ENCODE results near the gene C10orf53.
"Not testable (repeated sequence)": the region's sequence is repeated elsewhere in the genome, so short reads cannot be mapped to it uniquely, and the experiment has no call there.

The C10orf53 gene

DNA sequence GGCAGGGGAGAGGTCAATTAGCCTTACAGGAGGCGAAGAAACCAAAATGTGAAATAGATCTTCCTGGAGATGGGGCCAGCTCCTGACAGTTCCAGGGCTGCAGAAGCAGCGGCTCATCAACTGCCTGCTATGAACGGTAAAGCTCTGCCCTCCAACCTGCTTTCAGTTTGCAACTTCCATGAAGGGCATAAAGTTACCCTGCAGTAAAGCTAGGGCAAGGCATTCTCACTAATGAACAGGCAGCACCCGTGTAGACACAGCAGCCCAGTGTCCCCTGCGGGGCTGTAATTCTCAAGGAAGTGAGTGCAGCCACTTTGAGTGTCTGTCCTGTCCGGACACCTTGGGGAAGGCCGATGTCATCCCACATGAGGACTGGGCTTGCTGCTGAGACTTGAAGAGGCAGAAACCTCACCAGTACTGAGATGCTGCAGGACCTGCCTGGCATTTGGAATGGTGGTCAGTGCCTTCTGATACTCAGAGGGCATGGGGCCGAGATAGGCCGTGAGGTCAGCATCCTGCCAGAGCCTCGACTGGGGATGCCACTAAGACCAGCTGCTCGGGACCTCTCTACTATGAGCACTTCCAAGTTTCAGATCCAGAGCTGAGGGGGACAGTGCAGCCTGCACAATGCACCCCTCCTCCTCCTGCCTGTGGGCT, 26.1 kb upstream of the C10orf53 start:
- no peak for DNase-seq

DNA sequence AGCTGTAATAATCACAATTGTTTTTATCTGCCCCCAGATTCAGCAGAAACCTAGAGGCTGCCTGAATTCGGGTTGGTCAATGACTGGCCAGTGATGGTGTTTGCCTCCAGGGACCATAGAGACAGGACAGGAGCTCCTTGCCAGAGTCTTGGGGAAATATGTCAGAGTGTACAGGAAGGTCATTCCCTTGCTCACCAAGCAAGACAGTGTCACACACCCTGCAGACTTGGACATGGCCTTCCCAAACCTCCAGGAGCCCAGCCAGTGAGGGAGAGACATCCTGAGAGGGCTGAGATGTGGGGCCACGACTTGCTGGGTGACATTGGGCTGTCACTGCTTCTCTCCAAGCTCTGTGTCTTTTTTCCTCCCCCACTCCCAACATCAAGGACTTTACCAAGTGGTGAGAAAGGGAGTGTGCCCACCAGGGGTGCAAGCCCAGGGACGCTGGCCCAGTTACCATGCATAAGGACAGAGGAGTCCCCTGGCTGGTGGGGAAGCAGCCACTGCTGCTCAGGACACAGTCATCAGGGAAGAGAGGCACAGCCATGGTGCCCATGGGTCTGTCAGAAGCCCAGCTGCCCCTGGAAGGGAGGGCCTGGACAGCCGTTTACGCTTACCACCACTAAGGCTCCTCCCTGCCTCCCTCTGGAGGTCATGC, 25.3 kb upstream of the C10orf53 start:
- no peak for DNase-seq

DNA sequence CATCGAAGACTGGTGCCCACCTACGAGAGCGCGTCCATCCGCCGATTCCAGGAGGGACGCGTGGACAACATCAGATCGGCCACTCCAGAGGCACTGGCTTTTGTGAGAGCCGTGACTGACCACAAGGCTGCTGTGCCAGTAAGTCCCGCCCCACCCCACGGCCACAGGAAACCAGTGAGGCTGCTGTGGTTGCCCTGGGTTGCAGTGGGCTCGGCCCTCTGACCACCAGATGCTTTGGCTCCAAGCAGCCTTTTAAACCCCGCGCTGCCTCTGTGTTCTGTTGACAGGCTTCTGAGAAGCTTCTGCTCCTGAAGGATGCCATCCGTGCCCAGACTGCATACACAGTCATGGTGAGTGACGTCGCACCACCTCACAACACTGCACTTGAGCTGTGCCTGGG, 24.4 kb upstream of the C10orf53 start:
- DNase-seq = no peak

DNA sequence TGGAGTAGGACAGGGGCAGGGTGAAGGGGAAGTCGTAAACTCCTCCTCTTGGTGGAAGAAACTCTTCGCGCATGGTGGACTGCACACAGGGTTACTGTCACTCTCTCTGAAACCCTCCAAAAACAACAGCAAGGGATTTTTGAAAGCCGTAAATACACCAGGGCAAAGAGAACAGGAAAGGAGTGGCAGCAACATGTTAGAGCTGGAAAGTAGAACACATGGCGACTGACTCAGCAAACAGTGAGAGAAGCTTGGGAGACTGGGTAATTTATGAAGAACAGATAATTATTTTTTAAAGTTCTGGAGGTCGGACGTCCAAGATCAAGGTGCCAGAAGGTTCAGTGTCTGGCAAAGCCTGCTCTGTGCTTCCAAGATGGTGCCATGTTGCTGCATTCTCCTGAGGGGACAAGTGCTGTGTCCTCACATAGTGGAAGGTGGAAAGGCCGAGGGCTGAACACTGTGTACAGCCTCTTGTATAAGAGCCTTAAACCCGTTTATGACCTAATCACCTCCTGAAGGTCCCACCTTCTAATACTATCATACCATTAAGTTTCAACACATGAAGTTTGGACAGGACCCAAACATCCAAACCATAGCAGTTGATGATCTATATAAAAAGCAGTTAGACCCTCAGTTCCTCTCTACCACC, 22.5 kb upstream of the C10orf53 start:
- no peak for DNase-seq

DNA sequence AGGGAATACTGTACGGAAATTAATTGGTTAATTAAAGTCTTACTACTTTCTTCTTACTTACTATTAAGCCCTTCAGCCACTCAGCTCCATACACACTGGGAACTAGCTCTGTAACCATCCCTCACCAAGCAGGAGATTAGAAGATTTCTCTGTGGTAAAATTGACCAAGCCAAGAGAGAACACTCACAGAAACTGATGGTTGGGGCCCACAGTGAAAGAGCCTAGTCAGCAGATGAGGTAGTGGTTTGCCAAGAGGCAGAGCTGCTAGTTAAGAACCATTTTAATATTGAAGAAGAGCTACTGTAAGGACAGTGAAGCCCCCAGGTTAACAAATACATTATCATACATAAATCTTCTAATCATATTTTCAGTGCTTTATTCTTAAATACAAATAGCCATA, 21.8 kb upstream of the C10orf53 start:
- no peak for DNase-seq

DNA sequence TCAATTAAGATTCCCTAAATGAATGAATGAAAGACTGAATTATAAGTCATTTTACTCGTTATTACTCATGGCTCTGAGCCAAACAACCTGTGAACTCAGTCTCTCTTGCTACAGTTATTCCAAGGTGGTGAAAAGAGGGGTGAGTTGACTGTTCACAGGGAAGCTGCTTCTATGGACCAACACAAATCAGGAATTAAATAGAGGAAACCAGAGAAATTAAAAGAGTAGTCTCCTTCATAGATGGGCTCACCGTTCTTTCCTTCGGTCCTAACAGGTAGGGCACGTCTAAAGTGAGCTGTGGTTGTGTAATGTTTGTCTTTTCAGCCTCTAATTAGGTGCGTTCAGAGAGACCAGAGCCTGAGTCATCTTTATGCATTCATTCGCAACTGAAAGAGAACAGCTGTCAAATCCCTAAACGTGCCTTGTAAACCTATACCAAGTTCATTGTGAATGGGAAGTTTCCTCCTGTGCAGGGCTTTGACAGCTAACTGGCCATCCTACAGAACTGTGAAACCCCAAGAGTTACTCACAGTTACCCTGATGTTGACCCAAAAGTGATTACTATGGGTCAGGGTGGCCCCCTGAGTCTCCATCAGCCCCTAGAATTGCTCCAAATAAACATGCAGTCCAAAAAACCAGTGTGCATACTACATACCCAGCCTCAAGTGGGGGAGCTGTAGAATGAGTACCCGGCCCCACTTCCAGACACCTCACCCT, 18.2 kb upstream of the C10orf53 start:
- peak; percentile 63 for DNase-seq

DNA sequence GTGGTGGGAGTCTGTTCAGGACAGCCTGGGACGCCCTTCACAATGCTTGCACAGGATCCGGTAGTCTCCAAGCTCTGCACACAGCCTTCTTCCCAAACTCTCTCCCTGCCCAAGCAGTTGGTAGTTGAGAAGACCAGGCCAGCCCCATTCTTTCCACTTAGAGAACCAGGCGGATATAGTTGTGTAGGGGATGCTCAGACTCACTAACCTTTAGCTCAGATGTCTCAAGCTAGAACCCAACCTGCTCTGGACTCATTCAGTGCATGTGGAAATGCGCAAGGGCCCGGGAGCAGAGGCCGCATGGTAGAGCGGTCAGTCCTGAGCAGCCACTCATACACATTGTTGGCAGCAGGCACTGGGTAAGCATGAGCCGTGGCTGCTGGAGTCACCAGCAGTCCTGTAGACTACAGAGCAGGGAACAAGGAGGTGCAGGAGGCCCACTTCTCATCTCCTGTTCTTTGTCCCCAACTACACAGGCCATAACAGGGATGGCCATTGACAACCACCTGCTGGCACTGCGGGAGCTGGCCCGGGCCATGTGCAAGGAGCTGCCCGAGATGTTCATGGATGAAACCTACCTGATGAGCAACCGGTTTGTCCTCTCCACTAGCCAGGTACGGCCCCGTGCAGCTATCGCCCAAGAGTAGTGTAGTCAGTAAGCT, 17.2 kb upstream of the C10orf53 start:
- DNase-seq = no peak

DNA sequence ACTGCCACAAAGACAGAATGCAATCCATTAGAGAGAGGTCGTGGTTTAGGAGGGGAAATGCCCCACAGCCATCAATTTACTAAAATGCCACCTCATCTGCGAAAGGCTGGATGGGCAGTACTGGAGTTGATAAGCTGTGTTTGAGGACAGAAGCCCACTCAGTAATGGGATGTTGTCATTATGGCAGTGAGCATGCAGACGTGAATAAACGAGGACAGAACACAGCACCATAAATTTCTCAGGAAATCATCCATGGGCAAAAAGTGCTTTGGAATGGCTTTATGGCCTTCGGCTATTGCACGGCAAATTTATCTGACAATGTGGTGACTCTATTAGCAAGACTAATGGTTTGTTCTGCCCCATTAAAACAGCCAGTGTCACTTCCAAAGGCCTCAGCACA, 15.9 kb upstream of the C10orf53 start:
- no peak for DNase-seq

DNA sequence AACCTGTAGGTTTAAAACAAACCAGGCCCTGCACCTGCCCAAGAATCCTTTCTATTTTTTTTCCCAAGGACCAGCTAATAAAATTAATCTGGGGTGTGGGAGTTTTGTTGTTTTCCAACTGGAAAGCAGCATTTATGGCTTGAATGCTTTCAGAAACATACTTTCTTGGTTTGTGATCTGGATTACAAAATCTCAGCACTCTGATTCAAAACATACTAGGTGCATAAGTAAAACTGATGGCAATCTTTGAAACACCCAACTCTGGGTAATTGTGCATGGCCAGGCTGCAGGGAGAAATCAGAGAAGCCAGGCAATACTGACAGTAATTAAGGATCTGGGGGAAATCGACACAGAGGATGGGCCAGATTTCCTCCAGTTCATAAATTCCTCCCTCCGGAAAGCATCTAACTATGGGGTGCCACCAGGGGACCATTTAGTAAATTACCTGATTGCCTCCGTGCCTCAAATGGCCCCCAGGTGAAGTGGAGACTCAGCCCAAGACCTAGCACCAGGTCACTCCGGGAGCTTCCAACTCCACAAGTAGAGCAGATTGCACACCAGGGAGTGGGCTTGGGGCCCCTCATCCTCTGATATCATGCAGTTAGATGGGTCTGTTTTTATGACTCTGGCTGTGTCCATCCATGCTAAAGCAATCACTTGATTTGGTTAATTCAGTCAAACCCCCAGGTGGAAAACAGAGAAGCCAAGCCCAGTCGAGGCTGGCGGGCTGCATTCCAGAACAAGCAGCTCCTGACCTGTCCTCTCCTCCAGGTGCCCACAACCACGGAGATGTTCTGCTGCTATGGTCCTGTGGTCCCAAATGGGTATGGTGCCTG, 15.2 kb upstream of the C10orf53 start:
- no peak for DNase-seq

DNA sequence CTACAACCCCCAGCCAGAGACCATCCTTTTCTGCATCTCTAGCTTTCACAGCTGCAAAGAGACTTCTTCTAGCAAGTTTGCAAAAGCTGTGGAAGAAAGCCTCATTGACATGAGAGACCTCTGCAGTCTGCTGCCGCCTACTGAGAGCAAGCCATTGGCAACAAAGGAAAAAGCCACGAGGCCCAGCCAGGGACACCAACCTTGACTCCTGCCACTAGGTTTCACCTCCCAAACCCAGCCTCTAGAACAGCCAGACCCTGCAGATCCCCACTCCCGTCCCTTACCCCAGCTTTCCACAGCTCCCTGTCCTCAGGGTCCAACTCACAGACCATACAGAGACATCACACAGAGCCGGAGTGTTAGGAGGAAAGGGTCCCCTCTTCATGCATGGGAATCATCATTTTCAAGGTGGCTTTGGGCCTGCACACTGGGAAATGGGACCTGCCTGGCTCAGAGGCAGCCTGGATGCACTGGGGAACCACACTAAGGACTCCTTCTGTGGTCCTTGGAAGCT, 14.6 kb upstream of the C10orf53 start:
- DNase-seq = no peak

DNA sequence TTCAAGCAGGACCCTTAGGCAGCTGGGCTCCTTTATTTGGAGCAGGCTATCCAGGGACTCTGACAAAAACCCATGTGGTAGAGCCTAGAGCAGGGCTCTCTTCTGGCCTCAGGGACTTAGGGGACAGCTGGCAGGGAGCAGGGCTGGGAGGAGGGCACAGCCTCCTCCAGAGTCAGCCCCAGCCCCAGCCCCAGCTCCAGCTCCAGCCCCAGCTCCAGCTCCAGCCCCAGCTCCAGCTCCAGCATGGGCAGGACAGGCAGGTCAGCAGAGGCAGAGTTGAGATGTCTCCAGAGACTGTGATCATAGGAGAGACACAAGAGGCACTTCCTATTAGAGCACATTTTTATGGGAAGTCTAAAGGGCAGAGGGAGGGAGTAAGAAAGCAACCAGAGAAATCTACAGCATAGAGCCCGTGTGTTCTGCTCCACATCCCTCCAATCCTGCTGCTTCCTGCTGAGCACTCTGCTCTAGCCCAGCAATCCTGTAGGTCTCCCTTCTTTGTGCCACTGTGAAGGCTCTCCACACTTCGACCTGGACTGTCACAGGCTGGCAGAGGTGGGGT, 13.3 kb upstream of the C10orf53 start:
- DNase-seq = no peak

DNA sequence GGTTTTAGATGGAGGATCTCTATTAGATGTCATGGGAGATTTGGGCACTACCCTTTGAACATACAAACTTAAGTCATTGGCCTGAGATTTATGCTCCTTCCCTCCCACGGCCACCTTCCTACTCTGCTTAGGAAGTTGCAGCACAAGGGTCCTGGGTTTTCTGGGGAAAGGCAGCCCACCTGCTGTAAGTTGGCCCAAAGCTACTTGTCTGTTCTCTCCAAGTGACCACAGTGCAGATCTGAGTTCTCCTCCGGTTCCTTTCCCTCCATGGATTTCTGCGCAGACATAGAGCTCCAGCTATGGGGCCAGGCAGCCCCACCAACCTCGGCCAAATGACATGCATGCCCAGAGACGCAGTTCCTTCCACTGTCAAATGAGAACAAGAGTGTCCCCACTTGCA, 12.8 kb upstream of the C10orf53 start:
- no peak for DNase-seq

DNA sequence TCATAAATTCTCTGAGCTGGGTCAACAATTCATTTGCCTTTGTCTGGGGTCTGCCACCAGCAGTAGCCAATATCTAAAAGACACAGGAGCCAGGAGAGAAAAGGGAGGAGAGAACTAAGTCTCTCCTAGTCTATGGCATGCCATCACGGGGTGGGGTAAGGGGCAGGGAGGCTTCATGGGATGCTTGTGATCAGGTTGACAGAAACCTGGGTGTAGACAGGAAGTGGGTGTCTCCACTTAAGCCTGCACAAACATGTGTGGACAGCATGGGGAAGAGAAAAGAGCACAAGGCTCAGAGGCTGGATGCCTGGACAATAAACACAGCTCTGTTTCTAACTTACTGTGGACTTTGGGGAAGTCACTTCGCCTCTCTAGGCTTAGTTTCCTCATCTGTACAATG, 11.5 kb upstream of the C10orf53 start:
- DNase-seq = no peak

DNA sequence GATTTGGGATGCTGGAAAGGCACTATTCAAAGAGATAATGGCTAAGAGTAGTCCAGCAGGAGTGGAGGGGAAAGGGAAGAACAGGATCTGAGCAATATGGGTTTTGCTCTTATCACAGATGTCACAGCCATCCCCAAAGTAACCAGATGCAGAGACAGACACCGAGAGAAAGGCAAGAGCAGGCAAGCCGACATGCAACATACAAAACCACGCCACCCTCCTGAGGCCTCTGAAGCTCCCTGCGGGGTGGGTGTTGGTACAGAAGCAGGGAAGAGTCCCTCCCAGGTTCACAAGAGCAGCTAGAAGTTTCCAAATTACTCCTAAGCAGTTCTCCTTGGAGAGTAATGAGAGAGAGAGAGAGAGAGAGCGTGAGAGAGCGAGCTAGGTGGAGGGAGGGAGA, 10.8 kb upstream of the C10orf53 start:
- DNase-seq = no peak

DNA sequence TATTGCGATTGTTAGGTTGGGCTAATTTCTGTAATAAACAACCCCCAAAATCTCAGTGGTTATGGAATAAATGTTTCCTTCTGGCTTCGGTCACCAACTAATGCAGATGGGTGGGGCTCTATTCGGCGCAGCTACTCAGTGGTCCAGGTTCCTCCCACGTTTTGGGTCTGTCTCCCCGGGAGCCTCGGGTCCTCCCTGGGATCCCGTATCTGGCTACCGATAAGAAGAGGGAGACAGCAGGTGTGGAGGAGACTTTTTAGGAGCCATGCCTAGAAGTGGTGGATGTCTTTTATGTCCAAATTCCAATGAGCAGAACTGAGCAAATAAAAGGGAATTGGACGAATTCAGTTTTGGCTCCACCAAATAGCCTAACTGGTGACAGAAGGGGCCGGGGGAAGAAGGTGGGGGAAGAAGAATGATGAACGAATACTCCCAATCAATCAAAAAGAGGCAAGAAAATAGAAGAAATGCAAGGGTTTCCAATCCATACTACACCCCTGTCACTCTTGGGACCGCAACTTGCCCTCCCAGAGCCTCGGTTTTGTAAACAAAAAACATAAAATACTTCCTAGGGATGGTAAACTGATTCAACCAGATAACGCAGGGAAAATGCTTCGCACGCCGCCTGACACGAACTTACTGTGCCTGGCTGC, 498 bp upstream of the C10orf53 start:
- DNase-seq = no peak

DNA sequence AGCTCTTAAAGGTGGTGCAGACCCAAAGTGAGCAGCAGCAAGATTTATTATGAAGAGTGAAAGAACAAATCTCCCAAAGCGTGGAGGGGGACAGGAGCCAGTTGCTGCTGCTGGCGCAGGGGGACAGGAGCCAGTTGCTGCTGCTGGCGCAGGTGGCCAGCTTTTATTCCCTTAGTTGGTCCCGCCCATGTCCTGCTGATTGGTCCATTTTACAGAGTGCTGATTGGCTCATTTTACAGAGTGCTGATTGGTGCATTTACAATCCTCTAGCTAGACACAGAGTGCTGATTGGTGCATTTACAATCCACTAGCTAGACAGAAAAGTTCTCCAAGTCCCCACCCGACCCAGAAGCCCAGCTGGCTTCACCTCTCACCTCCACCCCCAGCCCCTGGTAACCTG, 3.0 kb downstream of the C10orf53 start:
- DNase-seq = not testable (repeated sequence)

DNA sequence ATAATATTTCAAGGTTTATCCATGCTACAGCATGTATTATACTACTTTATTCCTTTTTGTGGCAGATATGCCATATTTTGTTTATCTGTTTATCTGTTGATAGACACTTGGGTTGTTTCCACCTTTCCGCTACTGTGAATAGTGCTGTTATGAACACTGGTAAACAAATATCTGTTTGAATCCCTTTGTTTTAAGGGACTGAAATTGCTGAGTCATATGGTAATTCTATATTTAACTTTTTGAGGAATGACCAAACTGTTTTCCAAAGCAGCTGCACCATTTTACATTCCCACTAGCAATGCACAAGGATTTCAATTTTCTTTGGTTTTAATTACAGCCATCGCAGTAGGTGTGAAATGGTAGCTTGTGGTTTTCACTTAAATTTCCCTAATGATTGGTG, 3.4 kb downstream of the C10orf53 start:
- DNase-seq = no peak

DNA sequence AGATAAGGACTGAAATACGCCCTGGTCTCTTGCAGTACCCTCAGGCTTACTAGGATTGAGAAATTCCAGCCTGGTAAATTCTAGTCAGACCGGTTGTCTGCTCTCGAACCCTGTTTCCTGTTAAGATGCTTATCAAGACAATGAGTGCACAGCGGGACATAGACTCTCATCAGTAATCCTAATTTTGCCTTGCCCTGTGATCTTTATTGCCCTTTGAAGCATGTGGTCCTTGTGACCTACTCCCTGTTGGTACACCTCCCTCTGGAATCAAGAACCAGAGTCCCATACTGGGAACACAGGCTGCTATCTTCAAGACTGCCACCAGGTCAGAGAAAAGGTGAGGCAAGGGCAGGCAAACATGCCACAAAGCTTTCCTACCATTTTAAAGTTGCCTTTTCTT, 7.2 kb downstream of the C10orf53 start:
- DNase-seq = no peak

DNA sequence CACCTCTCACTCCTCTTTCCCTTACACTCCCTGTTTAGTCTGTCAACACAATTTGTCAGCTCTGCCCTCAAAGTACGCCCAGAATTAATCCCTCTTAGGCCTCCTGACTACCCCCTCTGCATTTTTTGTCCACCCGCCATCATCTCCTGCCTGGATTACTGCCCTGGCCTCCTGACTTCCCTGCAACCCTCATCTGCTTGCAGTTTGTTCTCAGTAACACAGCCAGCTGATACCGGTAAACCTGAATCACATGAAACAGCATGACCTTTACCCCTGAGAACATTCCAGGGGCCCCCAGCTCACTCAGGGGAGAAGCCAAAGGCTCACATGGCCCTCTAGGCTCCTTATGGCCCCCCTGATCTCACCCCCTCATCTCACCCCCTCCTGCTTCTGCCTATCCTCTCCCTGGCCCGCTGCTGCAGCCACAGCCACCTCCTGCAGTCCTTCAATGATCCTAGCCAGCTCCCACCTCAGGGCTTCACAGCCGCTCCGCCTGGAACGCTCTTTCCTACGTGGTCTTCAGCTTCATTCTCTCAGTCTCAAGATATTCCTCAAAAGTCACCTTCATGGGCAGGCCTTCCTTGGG, 8.9 kb downstream of the C10orf53 start:
- no peak for DNase-seq

DNA sequence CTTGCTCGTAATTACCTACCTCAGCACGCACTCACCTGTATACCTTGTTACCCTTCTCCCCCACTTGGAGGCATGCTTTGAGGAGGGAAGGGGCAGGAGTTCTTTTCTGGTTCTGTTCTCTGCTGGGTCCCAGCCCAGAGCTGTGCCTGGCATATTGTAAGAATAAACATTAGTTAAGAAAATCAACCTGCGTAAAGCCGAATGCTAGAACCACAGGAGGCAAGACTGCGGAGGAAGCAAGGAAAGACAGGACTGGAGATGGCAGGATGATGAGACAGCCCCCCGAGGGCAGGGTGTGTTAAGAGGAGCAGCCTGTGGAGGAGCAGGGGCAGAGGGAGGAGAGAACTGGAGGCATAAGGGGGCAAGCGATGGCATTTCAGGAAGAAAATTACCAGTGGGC, 9.5 kb downstream of the C10orf53 start:
- no peak for DNase-seq

Data from DMS153 (cell line).